ENCODE data around the gene ZNF99. TPM values are rescaled to one million over a fixed set of nuclear protein-coding genes. Genes with fewer than 3 reads are reported as not detected.
"Not testable (repeated sequence)": the region's sequence is repeated elsewhere in the genome, so short reads cannot be mapped to it uniquely, and the experiment has no call there.

Gene ZNF99
- total and polyA plus RNA-seq, 8 donors, result 0.06 TPM; not detected in 7

DNA sequence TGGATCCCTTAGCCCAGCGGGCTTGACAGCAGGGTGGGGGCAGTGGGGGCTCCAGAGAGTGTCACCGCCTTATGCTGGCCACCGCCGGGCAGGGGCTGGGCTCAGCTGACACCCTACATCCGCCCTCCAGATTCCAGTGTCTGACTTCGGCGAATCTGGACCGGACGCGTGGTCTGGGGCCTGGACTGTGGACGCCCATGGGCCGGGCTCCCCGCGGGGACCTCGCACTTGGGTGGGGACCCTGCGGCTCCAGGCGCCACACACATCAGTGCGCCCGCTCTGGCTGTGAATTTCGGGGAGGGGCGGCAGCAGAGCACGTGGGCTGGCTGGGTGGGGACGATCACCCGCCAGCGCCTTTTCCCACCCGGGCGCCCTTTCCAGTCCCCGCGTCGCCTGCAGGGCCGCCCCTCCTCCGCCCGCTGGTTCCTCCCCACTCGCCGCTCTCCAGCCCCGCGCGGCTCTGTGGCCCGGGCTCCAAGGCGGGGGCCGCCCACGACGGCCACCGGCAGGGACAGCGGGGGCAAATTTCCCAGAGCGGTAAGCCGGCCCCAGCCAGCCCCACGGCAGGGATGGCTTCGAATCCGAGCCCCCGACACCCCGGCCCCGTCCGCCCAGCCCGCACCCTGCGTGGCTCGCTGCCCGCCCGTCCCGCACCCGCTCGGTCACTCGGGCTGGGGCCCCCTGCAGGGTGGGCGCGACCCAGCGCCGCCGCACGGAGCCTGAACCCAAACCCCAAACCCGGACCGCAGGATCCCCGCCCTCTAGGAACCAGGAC lies 23.3 kb upstream of the ZNF99 start:
- FAIRE-seq, result no peak
- H3K4me1 ChIP-seq, result no peaks in the 10 kb centered on the region
- no peak for ATAC-seq
- no peak overlapping the region for H3K4me3 ChIP-seq
- H3K27me3 ChIP-seq, result no peaks in the 10 kb centered on the region
- H3K36me3 ChIP-seq, result no peaks in the 10 kb centered on the region
- WGBS, 2 donors, result 4 to 5% methylated on average over 66 to 72 of the region's 72 CpGs
- intact Hi-C loops (cut with DNase I), result no loop called here
- no peak for TF ChIP-seq CTCF (IDR thresholded peaks at IDR 0.05)
- DNase-seq, result peak in 1 of 6 donors; percentile 42
- no peak overlapping the region for H3K27ac ChIP-seq
- H3K9me3 ChIP-seq, result no peaks in the 10 kb centered on the region

- no peaks in the 10 kb centered on the region for H3K9me3 ChIP-seq
- H3K27ac ChIP-seq, result no peak overlapping the region
- H3K4me3 ChIP-seq, result no peak overlapping the region
- WGBS, 2 donors, result 13 to 15% methylated on average over 11 of the region's 11 CpGs
- no peak for TF ChIP-seq CTCF (IDR thresholded peaks at IDR 0.05)
- ATAC-seq (no peak), DNase-seq (peak in 1 of 6 donors; percentile 44), FAIRE-seq (no peak)
- H3K4me1 ChIP-seq, result no peaks in the 10 kb centered on the region
- intact Hi-C loops (cut with DNase I), result no loop called here
- H3K36me3 ChIP-seq, result no peaks in the 10 kb centered on the region
- H3K27me3 ChIP-seq, result no peaks in the 10 kb centered on the region
Observed at GRCh38 chr19:22806418-22806817, 22.5 kb upstream of the ZNF99 start.

DNA sequence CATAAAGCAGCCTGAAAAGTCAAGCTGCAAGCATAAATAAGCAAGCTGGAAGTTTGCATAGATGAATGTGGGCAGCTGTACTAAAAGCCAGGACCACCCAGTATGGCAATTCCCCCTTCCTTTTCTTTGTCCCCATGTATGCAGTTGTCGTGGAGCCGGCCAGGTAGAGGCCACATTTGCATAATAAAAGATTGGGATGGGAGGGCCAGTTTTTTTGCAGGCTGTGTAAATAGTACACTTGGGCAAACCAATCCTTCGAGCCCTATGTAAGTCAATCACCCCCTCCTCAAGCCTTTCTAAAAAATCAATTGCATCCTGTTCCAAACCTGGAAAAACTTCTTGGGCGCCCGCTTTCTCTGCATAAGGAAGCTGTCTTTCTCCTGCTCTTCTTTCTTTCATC lies 13.1 kb upstream of the ZNF99 start:
- WGBS, 2 donors, result 22 to 25% methylated on average over 5 of the region's 5 CpGs
- FAIRE-seq, result no peak
- DNase-seq, result no peak

GRCh38 chr19:22792863-22793262 lies 8.9 kb upstream of the ZNF99 start:
- H3K9me3 ChIP-seq; H3K27ac ChIP-seq; H3K4me3 ChIP-seq; intact Hi-C loops (cut with DNase I); H3K4me1 ChIP-seq; DNase-seq; FAIRE-seq; H3K27me3 ChIP-seq; ATAC-seq; H3K36me3 ChIP-seq: not testable (repeated sequence)
- WGBS, 2 donors, result 73 to 85% methylated on average over 4 of the region's 4 CpGs

More for the DNA sequence above, 13.1 kb upstream of the ZNF99 start:
- intact Hi-C loops (cut with DNase I), result no loop called here
- H3K27me3 ChIP-seq, result no peaks in the 10 kb centered on the region
- H3K9me3 ChIP-seq, result no peaks in the 10 kb centered on the region
- H3K36me3 ChIP-seq, result no peaks in the 10 kb centered on the region
- ATAC-seq, result no peak
- TF ChIP-seq CTCF (IDR thresholded peaks at IDR 0.05), result no peak
- H3K4me1 ChIP-seq, result no peaks in the 10 kb centered on the region
- no peak overlapping the region for H3K27ac ChIP-seq
- no peak overlapping the region for H3K4me3 ChIP-seq

- no peak for DNase-seq
- H3K27me3 ChIP-seq, result no peaks in the 10 kb centered on the region
- H3K36me3 ChIP-seq, result no peaks in the 10 kb centered on the region
- no peaks in the 10 kb centered on the region for H3K4me1 ChIP-seq
- intact Hi-C loops (cut with DNase I), result no loop called here
- no peak for TF ChIP-seq CTCF (IDR thresholded peaks at IDR 0.05)
- no peaks in the 10 kb centered on the region for H3K9me3 ChIP-seq
- H3K4me3 ChIP-seq, result no peak overlapping the region
- no peak overlapping the region for H3K27ac ChIP-seq
- no peak for FAIRE-seq
- WGBS, 2 donors, result 60 to 75% methylated on average over 4 of the region's 4 CpGs
- no peak for ATAC-seq
Observed at GRCh38 chr19:22735911-22736645, 47.9 kb downstream of the ZNF99 start.

Measured in pancreas (tissue), 10 donors.